PC-9 (cell line): Measurements from ENCODE around the gene RPL41. TPM values are rescaled to one million over a fixed set of nuclear protein-coding genes. Genes with fewer than 3 reads are reported as not detected.

Source experiments
- BruUV-seq: library from RNA; stranded (reverse); fragments of 400-500 nt; replicated peaks from 2 replicates; lab custom pipeline; 2021; lab: Mats Ljungman, UMichigan
- CTCF ChIA-PET: fragments of 300-600 bp; sonication (Branson Sonifier 250); formaldehyde crosslinking; loops from one replicate; lab custom pipeline; 2022; ENCODE audit warnings: antibody characterized with exemption; lab: Charles Lee
- POLR2A ChIA-PET: fragments of 300-600 bp; sonication (Branson Sonifier 250); formaldehyde crosslinking; loops from one replicate; lab custom pipeline; 2022; ENCODE audit warnings: antibody characterized with exemption; ENCODE audit not compliant: unreplicated experiment; lab: Charles Lee
- DNase-seq, 2 experiments: peaks; one replicate each; pipeline versions ENCODE4 v3.0.0 to v3.0.0-alpha.2; 2015 to 2022; ENCODE audit warnings: mixed read lengths in 1 of 2
- H2AFZ ChIP-seq: fragments of 200-600 bp; sonication (generic); 2 replicates; pipeline ENCODE4 v1.8.1; 2017; ENCODE audit warnings: antibody characterized with exemption
- H3F3A ChIP-seq: fragments of 200-600 bp; sonication (generic); 2 replicates; pipeline ENCODE4 v1.8.1; 2017; ENCODE audit warnings: antibody characterized with exemption, mild to moderate bottlenecking, low read depth; ENCODE audit not compliant: insufficient read depth
- H3K27ac ChIP-seq: fragments of 200-600 bp; sonication (generic); 2 replicates; pipeline ENCODE4 v1.6.1; 2016; ENCODE audit warnings: mixed run types
- H3K27me3 ChIP-seq: fragments of 200-600 bp; sonication (generic); 2 replicates; pipeline ENCODE4 v1.6.1; 2016; ENCODE audit warnings: low read depth, mixed run types; ENCODE audit not compliant: insufficient read depth
- H3K36me3 ChIP-seq: fragments of 200-600 bp; sonication (generic); 2 replicates; pipeline ENCODE4 v1.6.1; 2016; ENCODE audit warnings: low read depth, mixed run types
- H3K4me1 ChIP-seq: fragments of 200-600 bp; sonication (generic); replicated peaks from 2 replicates; pipeline ENCODE4 v1.6.1; 2016; ENCODE audit warnings: mixed run types; ENCODE audit not compliant: insufficient read depth
- H3K4me2 ChIP-seq: fragments of 200-600 bp; sonication (generic); 2 replicates; pipeline ENCODE4 v1.6.1; 2017; ENCODE audit warnings: mixed run types
- H3K4me3 ChIP-seq: fragments of 200-600 bp; sonication (generic); 2 replicates; pipeline ENCODE4 v1.6.1; 2016; ENCODE audit warnings: mixed run types
- H3K79me2 ChIP-seq: fragments of 200-600 bp; sonication (generic); 2 replicates; pipeline ENCODE4 v1.6.1; 2017; ENCODE audit warnings: low read depth, mixed run types
- H3K9me2 ChIP-seq: fragments of 200-600 bp; sonication (generic); 2 replicates; pipeline ENCODE4 v1.8.1; 2017; ENCODE audit warnings: mild to moderate bottlenecking; ENCODE audit not compliant: insufficient read depth
- H3K9me3 ChIP-seq: fragments of 200-600 bp; sonication (generic); 2 replicates; pipeline ENCODE4 v1.8.1; 2016; ENCODE audit warnings: low read depth; ENCODE audit not compliant: insufficient read depth
- H4K20me1 ChIP-seq: fragments of 200-600 bp; sonication (generic); 2 replicates; pipeline ENCODE4 v1.8.1; 2017; ENCODE audit not compliant: insufficient read depth
- EZH2 ChIP-seq: fragments of 200-600 bp; sonication (generic); IDR thresholded peaks from 2 replicates; pipeline ENCODE4 v1.8.0; 2017; ENCODE audit warnings: antibody characterized with exemption, low read depth
- intact Hi-C: fragments of 100-400 bp; cut with micrococcal nuclease; formaldehyde crosslinking; loops from one replicate; pipeline ENCODE4 v1.10.0; 2022; ENCODE audit not compliant: unreplicated experiment
- total RNA-seq: library from RNA; stranded (reverse); gene quantifications from 2 replicates; pipeline ENCODE4 v1.2.3, GENCODE V29; 2021
- TF ChIP-seq, protein P1 (sequence below): fragments of 200-600 bp; sonication (generic); conservative IDR thresholded peaks from 2 replicates; pipeline ENCODE4 v1.6.1; 2017; ENCODE audit warnings: mixed run types, antibody characterized with exemption, mild to moderate bottlenecking, moderate library complexity

The RPL41 gene
- total RNA-seq, 1 experiment from 2014 or later: 3,423 TPM

GRCh38 chr12:56082967-56083366 lies 33.5 kb upstream of the RPL41 start:
- Histone ChIP-seq H4K20me1 (peaks cover 6% of the 10 kb centered on the region; the same call in 1 of the 2 replicates), H3K9me3 (no peaks in the 10 kb centered on the region), H3K9me2 (no peaks in the 10 kb centered on the region), H3K36me3 (peaks cover 19% of the 10 kb centered on the region), H3K4me1 (peaks cover 50% of the 10 kb centered on the region), H3K4me2 (peak overlapping the region; percentile 93; the same call in 1 of the 2 replicates), H3K79me2 (peaks cover 46% of the 10 kb centered on the region), H3K4me3 (no peak overlapping the region), H3F3A (peaks cover 29% of the 10 kb centered on the region), H3K27me3 (no peaks in the 10 kb centered on the region), H2AFZ (no peak overlapping the region), H3K27ac (no peak overlapping the region)
- no TSS peak for BruUV-seq
- intact Hi-C loops: no loop called here
- TF ChIP-seq EZH2: no peak
- TF ChIP-seq, protein P1, sequence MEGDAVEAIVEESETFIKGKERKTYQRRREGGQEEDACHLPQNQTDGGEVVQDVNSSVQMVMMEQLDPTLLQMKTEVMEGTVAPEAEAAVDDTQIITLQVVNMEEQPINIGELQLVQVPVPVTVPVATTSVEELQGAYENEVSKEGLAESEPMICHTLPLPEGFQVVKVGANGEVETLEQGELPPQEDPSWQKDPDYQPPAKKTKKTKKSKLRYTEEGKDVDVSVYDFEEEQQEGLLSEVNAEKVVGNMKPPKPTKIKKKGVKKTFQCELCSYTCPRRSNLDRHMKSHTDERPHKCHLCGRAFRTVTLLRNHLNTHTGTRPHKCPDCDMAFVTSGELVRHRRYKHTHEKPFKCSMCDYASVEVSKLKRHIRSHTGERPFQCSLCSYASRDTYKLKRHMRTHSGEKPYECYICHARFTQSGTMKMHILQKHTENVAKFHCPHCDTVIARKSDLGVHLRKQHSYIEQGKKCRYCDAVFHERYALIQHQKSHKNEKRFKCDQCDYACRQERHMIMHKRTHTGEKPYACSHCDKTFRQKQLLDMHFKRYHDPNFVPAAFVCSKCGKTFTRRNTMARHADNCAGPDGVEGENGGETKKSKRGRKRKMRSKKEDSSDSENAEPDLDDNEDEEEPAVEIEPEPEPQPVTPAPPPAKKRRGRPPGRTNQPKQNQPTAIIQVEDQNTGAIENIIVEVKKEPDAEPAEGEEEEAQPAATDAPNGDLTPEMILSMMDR: no peak
- CTCF ChIA-PET: interaction anchor here (0.6 kb wide), 1 partner anchor 274 kb away, joined by 8 read pairs; no protein-coding TSS in a partner anchor
- POLR2A ChIA-PET: no interaction called here
- no peak for DNase-seq

GRCh38 chr12:56084958-56085543 lies 31.4 kb upstream of the RPL41 start:
- intact Hi-C loops: no loop called here
- POLR2A ChIA-PET: interaction anchor here (0.6 kb wide), 1 partner anchor 43 kb away, joined by 3 read pairs; the partner anchor contains the start of gene ESYT1
- no peak for DNase-seq

GRCh38 chr12:56086096-56086495 lies 30.3 kb upstream of the RPL41 start:
- TF ChIP-seq, protein P1: no peak
- no peak for TF ChIP-seq EZH2
- ChIA-PET POLR2A (interaction anchor here (0.7 kb wide), 1 partner anchor 79 kb away, joined by 3 read pairs; no protein-coding TSS in a partner anchor), CTCF (interaction anchor here (0.6 to 1.4 kb wide), 3 partner anchors 39 to 1155 kb away, joined by 3 to 14 read pairs (median 12); partner anchors contain the start of gene RAB5B)
- Histone ChIP-seq H3K9me2 (no peaks in the 10 kb centered on the region), H3K4me1 (peaks cover 40% of the 10 kb centered on the region), H4K20me1 (peaks cover 6% of the 10 kb centered on the region; the same call in 1 of the 2 replicates), H3F3A (peaks cover 12% of the 10 kb centered on the region; the same call in 1 of the 2 replicates), H3K27ac (no peak overlapping the region), H3K27me3 (no peaks in the 10 kb centered on the region), H3K9me3 (no peaks in the 10 kb centered on the region), H2AFZ (no peak overlapping the region), H3K4me2 (peak overlapping the region; percentile 55), H3K79me2 (peaks cover 38% of the 10 kb centered on the region), H3K36me3 (peaks cover 23% of the 10 kb centered on the region), H3K4me3 (no peak overlapping the region)
- peak; percentile 54 to 79 for DNase-seq
- no TSS peak for BruUV-seq
- intact Hi-C loops: no loop called here

More at GRCh38 chr12:56084958-56085543, 31.4 kb upstream of the RPL41 start:
- H3K4me2 ChIP-seq: no peak overlapping the region
- H3K27ac ChIP-seq: no peak overlapping the region
- H3K9me2 ChIP-seq: no peaks in the 10 kb centered on the region
- BruUV-seq: no TSS peak
- TF ChIP-seq EZH2: no peak
- TF ChIP-seq, protein P1: peak; percentile 48; the same call in 1 of the 2 replicates
- peaks cover 23% of the 10 kb centered on the region for H3K36me3 ChIP-seq
- peaks cover 12% of the 10 kb centered on the region; the same call in 1 of the 2 replicates for H3F3A ChIP-seq
- no peak overlapping the region for H2AFZ ChIP-seq
- H3K27me3 ChIP-seq: no peaks in the 10 kb centered on the region
- CTCF ChIA-PET: interaction anchor here (0.6 to 1.4 kb wide), 3 partner anchors 40 to 1156 kb away, joined by 3 to 14 read pairs (median 12); partner anchors contain the start of gene RAB5B
- peaks cover 6% of the 10 kb centered on the region; the same call in 1 of the 2 replicates for H4K20me1 ChIP-seq
- no peaks in the 10 kb centered on the region for H3K9me3 ChIP-seq
- H3K79me2 ChIP-seq: peaks cover 46% of the 10 kb centered on the region
- H3K4me3 ChIP-seq: no peak overlapping the region
- peaks cover 42% of the 10 kb centered on the region for H3K4me1 ChIP-seq
